Esophagus muscularis mucosa (tissue), 4 donors: ENCODE data around the gene HHLA2. TPM values are rescaled to one million over a fixed set of nuclear protein-coding genes. Genes with fewer than 3 reads are reported as not detected.

Experiments
- DNase-seq: peaks from one replicate; pipeline ENCODE4 v3.0.0-alpha.2; 2017; ENCODE audit errors: extremely low spot score
- H3K27ac ChIP-seq, 4 donors: fragments of 200-600 bp; sonication (generic); replicated peaks in 1 of 4; 1 replicate in 3 of 4; 2 replicates in 1 of 4; pipeline ENCODE4 v1.5.1; 2016 to 2019; ENCODE audit warnings: mild to moderate bottlenecking in 1 of 4
- H3K27me3 ChIP-seq, 4 donors: fragments of 200-600 bp; sonication (generic); one replicate each; pipeline versions ENCODE4 v1.5.1 to v1.6.0; 2016 to 2019
- H3K36me3 ChIP-seq, 4 donors: fragments of 200-600 bp; sonication (generic); one replicate each; pipeline ENCODE4 v1.5.1; 2016 to 2019
- H3K4me1 ChIP-seq, 4 donors: fragments of 200-600 bp; sonication (generic); one replicate each; pipeline ENCODE4 v1.5.1; 2016 to 2019
- H3K4me3 ChIP-seq, 4 donors: fragments of 200-600 bp; sonication (generic); 1 replicate in 2 of 4; 2 replicates in 2 of 4; pipeline ENCODE4 v1.5.1; 2016 to 2019; ENCODE audit warnings: mild to moderate bottlenecking in 4 of 4, moderate library complexity in 1 of 4
- H3K9me3 ChIP-seq, 4 donors: fragments of 200-600 bp; sonication (generic); 1 replicate in 3 of 4; 2 replicates in 1 of 4; pipeline ENCODE4 v1.5.1; 2016 to 2019
- CTCF ChIP-seq, 3 experiments: fragments of 200-600 bp in 2 of 3; fragments of 450-650 bp in 1 of 3; sonication (generic) in 2 of 3; IDR thresholded peaks; one replicate each; pipeline ENCODE4 v1.5.1; 2017 to 2019; ENCODE audit warnings: antibody characterized with exemption in 3 of 3, mild to moderate bottlenecking in 2 of 3, moderate library complexity in 1 of 3
- EP300 ChIP-seq: sonication (generic); formaldehyde crosslinking; IDR thresholded peaks from one replicate; pipeline ENCODE4 v1.6.1; 2017; ENCODE audit warnings: antibody characterized with exemption
- POLR2A ChIP-seq: fragments of 450-650 bp; IDR thresholded peaks from one replicate; pipeline ENCODE4 v1.6.1; 2017; ENCODE audit warnings: antibody characterized with exemption, moderate library complexity, mild to moderate bottlenecking, low read depth
- POLR2AphosphoS5 ChIP-seq, 2 donors: sonication (generic); formaldehyde crosslinking; IDR thresholded peaks; one replicate each; pipeline ENCODE4 v1.6.1; 2017; ENCODE audit warnings: antibody characterized with exemption in 2 of 2
- WGBS: methylation state at CpG from one replicate; pipeline ENCODE4 v1.1.5; 2018; 5-methylcytosine and 5-hydroxymethylcytosine counted together
- intact Hi-C: fragments of 100-400 bp; cut with DNase I; formaldehyde crosslinking; loops from one replicate; pipeline ENCODE4 v1.15.1; 2023
- total RNA-seq, 4 donors: library from RNA; depleted of rRNA; stranded (reverse); fragments of >200 nt; gene quantifications; one replicate each; pipeline versions ENCODE4 v1.1.0 to v1.2.1, GENCODE V29; 2016

Gene HHLA2
- total RNA-seq, 4 donors from 2014 or later = not detected

GRCh38 chr3:108394016-108394415 is 97.7 kb downstream of the HHLA2 start:
- no peak for TF ChIP-seq CTCF (IDR thresholded peaks at IDR 0.05)
- TF ChIP-seq POLR2AphosphoS5 (IDR thresholded peaks at IDR 0.05) = no peak
- no peak for TF ChIP-seq POLR2A
- no peak for TF ChIP-seq EP300
- H3K27ac ChIP-seq = no peak overlapping the region
- no peaks in the 10 kb centered on the region for H3K9me3 ChIP-seq
- peaks cover 0 to 7% (median 0%) of the 10 kb centered on the region in 4 donors for H3K4me1 ChIP-seq
- H3K36me3 ChIP-seq = no peaks in the 10 kb centered on the region
- intact Hi-C loops = no loop called here
- DNase-seq = peak; percentile 62
- WGBS = 92% methylated on average over 2 of the region's 2 CpGs
- H3K27me3 ChIP-seq = no peaks in the 10 kb centered on the region
- no peak overlapping the region for H3K4me3 ChIP-seq

GRCh38 chr3:108394563-108394962 is 98.2 kb downstream of the HHLA2 start:
- no peak for DNase-seq
- intact Hi-C loops = no loop called here
- Histone ChIP-seq H3K27me3 (no peaks in the 10 kb centered on the region), H3K4me1 (peaks cover 0 to 7% (median 0%) of the 10 kb centered on the region in 4 donors), H3K36me3 (no peaks in the 10 kb centered on the region), H3K4me3 (no peak overlapping the region), H3K9me3 (no peaks in the 10 kb centered on the region), H3K27ac (no peak overlapping the region)
- TF ChIP-seq POLR2A = no peak
- no peak for TF ChIP-seq EP300
- no peak for TF ChIP-seq POLR2AphosphoS5 (IDR thresholded peaks at IDR 0.05)
- no peak for TF ChIP-seq CTCF (IDR thresholded peaks at IDR 0.05)
- 86% methylated on average over 3 of the region's 3 CpGs for WGBS

GRCh38 chr3:108396336-108396735 is 100.0 kb downstream of the HHLA2 start:
- Histone ChIP-seq H3K36me3 (no peaks in the 10 kb centered on the region), H3K4me1 (peaks cover 0 to 7% (median 0%) of the 10 kb centered on the region in 4 donors), H3K9me3 (no peaks in the 10 kb centered on the region), H3K27me3 (no peaks in the 10 kb centered on the region), H3K27ac (no peak overlapping the region), H3K4me3 (no peak overlapping the region)
- intact Hi-C loops = no loop called here
- DNase-seq = no peak
- TF ChIP-seq CTCF (IDR thresholded peaks at IDR 0.05) (no peak), POLR2A (no peak), EP300 (no peak), POLR2AphosphoS5 (IDR thresholded peaks at IDR 0.05) (no peak)
- WGBS = 89% methylated on average over 1 of the region's 1 CpG

- TF ChIP-seq CTCF (IDR thresholded peaks at IDR 0.05) = no peak
- intact Hi-C loops = no loop called here
- Histone ChIP-seq H3K27ac (no peak overlapping the region), H3K4me1 (peaks cover 0 to under 1% (median 0%) of the 10 kb centered on the region in 4 donors), H3K36me3 (no peaks in the 10 kb centered on the region), H3K27me3 (no peaks in the 10 kb centered on the region), H3K4me3 (no peak overlapping the region), H3K9me3 (no peaks in the 10 kb centered on the region)
- WGBS = 93% methylated on average over 6 of the region's 6 CpGs
- DNase-seq = peak; percentile 68
Observed at GRCh38 chr3:108398510-108398909, 102.2 kb downstream of the HHLA2 start.

- H3K36me3 ChIP-seq = no peaks in the 10 kb centered on the region
- no peaks in the 10 kb centered on the region for H3K9me3 ChIP-seq
- intact Hi-C loops = loop anchor here (10.0 kb wide), 1 partner anchor 467 kb away; no protein-coding TSS in a partner anchor
- WGBS = 95% methylated on average over 2 of the region's 2 CpGs
- no peak overlapping the region for H3K27ac ChIP-seq
- H3K4me3 ChIP-seq = no peak overlapping the region
- peaks cover 0 to 8% (median 5%) of the 10 kb centered on the region in 4 donors for H3K4me1 ChIP-seq
- TF ChIP-seq EP300 (no peak), POLR2AphosphoS5 (IDR thresholded peaks at IDR 0.05) (no peak), POLR2A (no peak), CTCF (IDR thresholded peaks at IDR 0.05) (no peak)
- no peak for DNase-seq
- H3K27me3 ChIP-seq = no peaks in the 10 kb centered on the region
Observed at GRCh38 chr3:108401836-108402235, 105.5 kb downstream of the HHLA2 start.
